Activated naive CD4-positive, alpha-beta T cell treated with Interleukin-2 at 50 U/mL for 16 hours (primary cell): ENCODE data around the gene RAD51B.
"Not testable (repeated sequence)": the region's sequence is repeated elsewhere in the genome, so short reads cannot be mapped to it uniquely, and the experiment has no call there.

Experiments used
- DNase-seq: peaks from one replicate; pipeline ENCODE4 v3.0.0-alpha.2; 2020

RAD51B gene

GRCh38 chr14:67987606-67988005 lies 168.0 kb downstream of the RAD51B start:
- no peak for DNase-seq

GRCh38 chr14:67988210-67988609 lies 168.6 kb downstream of the RAD51B start:
- not testable (repeated sequence) for DNase-seq

GRCh38 chr14:67990576-67990975 lies 171.0 kb downstream of the RAD51B start:
- DNase-seq, result no peak

GRCh38 chr14:67994531-67994930 lies 175.0 kb downstream of the RAD51B start:
- no peak for DNase-seq

- no peak for DNase-seq
Measured at GRCh38 chr14:67996235-67996634, 176.7 kb downstream of the RAD51B start.

- DNase-seq, result no peak
Measured at GRCh38 chr14:67998834-67999233, 179.3 kb downstream of the RAD51B start.

- DNase-seq, result no peak
Measured at GRCh38 chr14:67999290-67999689, 179.7 kb downstream of the RAD51B start.

- DNase-seq, result no peak
Measured at GRCh38 chr14:67999705-68000384, 180.3 kb downstream of the RAD51B start.

- no peak for DNase-seq
Measured at GRCh38 chr14:68000511-68000910, 180.9 kb downstream of the RAD51B start.

- DNase-seq, result no peak
Measured at GRCh38 chr14:68008491-68008890, 188.9 kb downstream of the RAD51B start.

- no peak for DNase-seq
Measured at GRCh38 chr14:68011406-68012028, 191.9 kb downstream of the RAD51B start.

- DNase-seq, result no peak
Measured at GRCh38 chr14:68012871-68013270, 193.3 kb downstream of the RAD51B start.

- no peak for DNase-seq
Measured at GRCh38 chr14:68013326-68013725, 193.7 kb downstream of the RAD51B start.

GRCh38 chr14:68014771-68015170 lies 195.2 kb downstream of the RAD51B start:
- no peak for DNase-seq

- DNase-seq, result no peak
Measured at GRCh38 chr14:68015356-68016254, 196.0 kb downstream of the RAD51B start.

GRCh38 chr14:68016255-68016914 lies 196.8 kb downstream of the RAD51B start:
- no peak for DNase-seq

- DNase-seq, result no peak
Measured at GRCh38 chr14:68018598-68018997, 199.0 kb downstream of the RAD51B start.

- DNase-seq, result no peak
Measured at GRCh38 chr14:68020493-68020892, 200.9 kb downstream of the RAD51B start.

- DNase-seq, result no peak
Measured at GRCh38 chr14:68020999-68021663, 201.6 kb downstream of the RAD51B start.

GRCh38 chr14:68027276-68027675 lies 207.7 kb downstream of the RAD51B start:
- no peak for DNase-seq

- DNase-seq, result no peak
Measured at GRCh38 chr14:68028075-68028474, 208.5 kb downstream of the RAD51B start.

GRCh38 chr14:68031011-68031410 lies 211.4 kb downstream of the RAD51B start:
- not testable (repeated sequence) for DNase-seq

- DNase-seq, result no peak
Measured at GRCh38 chr14:68032154-68032553, 212.6 kb downstream of the RAD51B start.
